Lower lobe of right lung (tissue), 2 donors: ENCODE results near the gene ZBTB7B. TPM values are rescaled to one million over a fixed set of nuclear protein-coding genes. Genes with fewer than 3 reads are reported as not detected.

Experiments
- ATAC-seq, 2 donors: fragments of 200-7000 bp; cut with Tn5 transposase; one replicate each; pipeline ENCODE4 v1.9.1; 2020 to 2022; ENCODE audit warnings: mild to moderate bottlenecking in 2 of 2, moderate library complexity in 2 of 2
- DNase-seq: peaks from one replicate; pipeline ENCODE4 v3.0.0-alpha.2; 2020
- H3K27ac ChIP-seq: fragments of 200-600 bp; one replicate; pipeline ENCODE4 v1.8.0; 2022
- H3K27me3 ChIP-seq: fragments of 200-600 bp; one replicate; pipeline ENCODE4 v1.8.0; 2022; ENCODE audit warnings: low read depth
- H3K36me3 ChIP-seq: fragments of 200-600 bp; one replicate; pipeline ENCODE4 v1.8.0; 2022; ENCODE audit warnings: mild to moderate bottlenecking
- H3K4me1 ChIP-seq: fragments of 200-600 bp; one replicate; pipeline ENCODE4 v1.8.0; 2022
- H3K4me3 ChIP-seq: fragments of 200-600 bp; one replicate; pipeline ENCODE4 v1.8.0; 2022; ENCODE audit warnings: mild to moderate bottlenecking
- H3K9me3 ChIP-seq: fragments of 200-600 bp; one replicate; pipeline ENCODE4 v1.8.0; 2022
- CTCF ChIP-seq: fragments of 200-600 bp; IDR thresholded peaks from one replicate; pipeline ENCODE4 v1.8.0; 2022; ENCODE audit warnings: antibody characterized with exemption, mild to moderate bottlenecking
- intact Hi-C: fragments of 100-400 bp; cut with DNase I; formaldehyde crosslinking; loops from one replicate; pipeline ENCODE4 v1.11.0; 2022
- total RNA-seq: library from RNA; stranded (reverse); fragmentation: NEBNext Ultra II Directional; extraction: Animal tissue kit (Norgen Biotek cat#: 25700); gene quantifications from one replicate; pipeline ENCODE4 v1.2.1, GENCODE V29; 2021
- donor health status: DM: no; HTN: yes; CAD: no; lungs with severe emphysema.

ZBTB7B gene
- total RNA-seq, 1 donor from 2014 or later, result 72.0 TPM

DNA sequence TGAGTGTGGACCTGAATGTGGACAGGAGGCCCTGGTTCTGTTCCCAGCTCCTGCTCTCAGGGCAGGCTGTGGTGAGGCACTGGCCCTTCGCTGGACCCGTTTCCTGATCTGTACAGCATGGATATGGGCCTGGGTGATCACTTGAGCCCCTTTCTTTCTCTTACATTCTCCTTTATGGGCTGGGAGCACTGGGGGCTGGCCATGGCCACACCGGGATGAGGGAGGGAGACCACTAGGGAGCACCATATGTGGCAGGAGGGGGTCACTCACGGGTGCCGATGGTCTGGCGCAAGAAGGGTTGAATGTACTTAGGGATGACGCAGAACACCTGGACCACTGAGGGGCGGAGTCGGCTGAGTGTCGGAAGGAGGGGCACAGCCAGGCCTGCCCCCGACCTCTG lies 28.3 kb downstream of the ZBTB7B start:
- TF ChIP-seq CTCF, result no peak
- Histone ChIP-seq H3K4me1 (no peaks in the 10 kb centered on the region), H3K27me3 (no peaks in the 10 kb centered on the region), H3K9me3 (no peaks in the 10 kb centered on the region), H3K36me3 (no peaks in the 10 kb centered on the region), H3K27ac (no peak overlapping the region), H3K4me3 (no peak overlapping the region)
- intact Hi-C loops, result no loop called here
- ATAC-seq, result no peak
- DNase-seq, result no peak

GRCh38 chr1:155032886-155033285 lies 30.3 kb downstream of the ZBTB7B start:
- intact Hi-C loops, result no loop called here
- TF ChIP-seq CTCF, result no peak
- Histone ChIP-seq H3K4me1 (peaks cover under 1% of the 10 kb centered on the region), H3K9me3 (no peaks in the 10 kb centered on the region), H3K36me3 (no peaks in the 10 kb centered on the region), H3K4me3 (no peak overlapping the region), H3K27me3 (no peaks in the 10 kb centered on the region), H3K27ac (no peak overlapping the region)
- ATAC-seq (no peak), DNase-seq (no peak)

DNA sequence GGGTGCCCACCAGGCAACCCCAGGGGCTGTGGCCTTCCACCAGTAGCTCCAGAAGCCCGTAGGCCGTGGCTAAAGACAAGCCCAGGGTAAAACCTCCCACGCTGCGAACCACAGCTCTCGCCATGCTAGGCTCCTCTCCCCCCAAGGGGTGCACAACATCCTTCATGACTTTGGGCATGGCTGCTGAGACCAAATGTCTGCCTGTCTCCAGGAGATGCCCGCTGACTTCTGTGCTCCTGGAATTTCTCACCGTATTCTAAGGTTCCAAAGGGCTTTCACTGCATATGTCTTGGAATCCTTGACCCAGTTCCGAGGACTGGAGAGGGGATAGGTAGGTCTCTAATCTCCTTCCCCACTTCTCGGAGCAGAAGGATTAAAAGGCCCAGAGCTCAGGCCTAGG lies 30.9 kb downstream of the ZBTB7B start, which contains the start of the genes DCST1 and DCST2:
DCST1 (plus strand) TSS at position 301 of the 400 bp plus-strand sequence. CDS start 213 bp downstream, outside the sequence.
DCST2 (minus strand) TSS at position 258 of the 400 bp plus-strand sequence; CDS start at position 178, 80 bp downstream.
- intact Hi-C loops, result no loop called here
- H3K27ac ChIP-seq, result no peak within 1 kb of the TSS
- DNase-seq, result no peak
- H3K27me3 ChIP-seq, result no peaks in the 10 kb centered on the region
- H3K4me3 ChIP-seq, result no peak within 1 kb of the TSS
- no peaks in the 10 kb centered on the region for H3K9me3 ChIP-seq
- no peak for ATAC-seq
- no peak for TF ChIP-seq CTCF
- peaks cover 7% of the 10 kb centered on the region for H3K4me1 ChIP-seq
- H3K36me3 ChIP-seq, result no peaks in the 10 kb centered on the region

DNA sequence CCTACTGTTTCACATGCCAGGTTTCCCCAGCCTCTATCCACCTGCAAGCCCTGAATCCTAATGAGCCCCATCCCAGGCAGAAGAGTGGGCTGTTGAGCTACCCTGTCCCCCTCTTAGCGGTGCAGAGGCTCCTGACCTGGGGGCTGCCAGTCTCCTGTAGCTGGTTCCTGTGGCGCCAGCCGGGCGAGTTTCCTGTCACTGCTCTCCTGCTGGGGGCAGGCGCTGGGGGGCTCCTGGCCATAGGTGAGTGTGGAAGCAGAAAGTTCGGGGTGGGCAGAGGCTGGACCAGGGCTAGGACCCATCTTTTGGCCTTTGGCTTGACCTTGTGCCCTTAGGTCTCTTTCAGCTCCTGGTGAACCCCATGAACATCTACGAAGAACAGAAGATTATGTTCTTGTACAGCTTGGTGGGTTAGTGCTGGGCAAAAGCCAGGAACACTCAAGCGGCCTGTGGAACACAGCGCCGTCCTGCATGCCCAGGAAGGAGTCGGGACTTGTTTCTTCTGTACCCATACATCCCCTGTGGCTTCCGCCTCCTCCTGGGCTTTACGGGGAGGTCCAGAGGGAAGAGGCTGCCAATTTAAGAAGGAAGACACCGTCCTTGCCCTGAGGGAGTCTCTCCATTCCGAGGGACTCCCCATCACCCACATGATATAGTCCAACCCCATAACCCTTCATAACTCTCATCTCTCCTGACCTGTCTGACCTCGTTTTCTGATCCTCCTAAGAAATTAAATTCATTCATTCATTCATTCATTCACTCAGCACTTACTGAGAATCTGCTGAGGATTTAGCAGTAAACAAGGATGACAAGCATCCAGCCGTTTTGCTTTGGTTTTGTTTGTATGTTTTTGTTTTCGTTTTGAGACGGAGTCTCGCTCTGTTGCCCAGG lies 32.0 kb downstream of the ZBTB7B start:
- no peak for TF ChIP-seq CTCF
- H3K9me3 ChIP-seq, result no peaks in the 10 kb centered on the region
- H3K27ac ChIP-seq, result no peak overlapping the region
- no peak for ATAC-seq
- H3K4me3 ChIP-seq, result no peak overlapping the region
- no peaks in the 10 kb centered on the region for H3K36me3 ChIP-seq
- intact Hi-C loops, result no loop called here
- H3K27me3 ChIP-seq, result no peaks in the 10 kb centered on the region
- H3K4me1 ChIP-seq, result peaks cover 15% of the 10 kb centered on the region
- DNase-seq, result no peak

DNA sequence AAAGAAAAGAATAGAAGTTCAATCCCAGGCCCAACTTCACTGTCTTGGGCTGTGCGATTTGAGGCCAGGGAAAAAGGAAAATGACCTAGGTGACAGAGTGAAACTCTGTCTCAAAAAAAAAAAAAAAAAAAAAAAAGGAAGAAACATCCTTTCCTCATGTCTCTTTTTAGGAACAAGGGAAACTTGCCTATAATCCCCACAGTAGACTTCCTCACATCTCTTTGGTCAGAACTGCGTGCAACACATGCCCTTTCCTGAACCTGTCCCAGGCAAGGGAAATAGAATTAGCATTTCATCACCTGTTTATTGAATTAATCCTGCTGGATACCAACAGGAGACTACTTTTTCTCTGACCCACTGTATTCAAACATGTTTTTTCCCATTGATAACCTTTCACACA lies 33.3 kb downstream of the ZBTB7B start:
- H3K27ac ChIP-seq, result no peak overlapping the region
- DNase-seq, result no peak
- no peaks in the 10 kb centered on the region for H3K27me3 ChIP-seq
- intact Hi-C loops, result no loop called here
- no peaks in the 10 kb centered on the region for H3K36me3 ChIP-seq
- ATAC-seq, result no peak
- no peaks in the 10 kb centered on the region for H3K9me3 ChIP-seq
- peaks cover 15% of the 10 kb centered on the region for H3K4me1 ChIP-seq
- H3K4me3 ChIP-seq, result no peak overlapping the region
- TF ChIP-seq CTCF, result no peak
